ENCODE results near the gene MAD1L1. TPM values are rescaled to one million over a fixed set of nuclear protein-coding genes. Genes with fewer than 3 reads are reported as not detected.

Gene MAD1L1
- total and polyA plus RNA-seq, 2 of the 4 experiments (the other 2 are of a cell fraction), result 29.0 to 40.9 TPM

- POLR2A ChIA-PET (ENCODE audit: unreplicated experiment), result no interaction called here
Measured at GRCh38 chr7:2141651-2142050, 91.1 kb downstream of the MAD1L1 start.

More at GRCh38 chr7:2141651-2142050, 91.1 kb downstream of the MAD1L1 start:
- Histone ChIP-seq H3K27ac (ENCODE audit: insufficient read depth, low read length) (no peak overlapping the region), H4K20me1 (ENCODE audit: insufficient read depth, low read length) (peaks cover 13% of the 10 kb centered on the region), H3K79me1 (ENCODE audit: low read depth in 1 of 2, low read length in 2 of 2) (no peaks in the 10 kb centered on the region; a peak in 1 of 4 replicates), H3K4me1 (ENCODE audit: control insufficient read depth, insufficient read depth, low read length) (no peaks in the 10 kb centered on the region), H3K9me1 (ENCODE audit: insufficient read depth, low read length) (0 out of 2 replicates have a peak, but pooled peaks cover 4% of the 10 kb centered on the region), H4K8ac (ENCODE audit: low read depth in 2 of 2, low read length in 2 of 2) (no peak overlapping the region), H2AFZ (replicated peaks; ENCODE audit: low read length, poor library complexity) (no peak overlapping the region), H2BK120ac (ENCODE audit: low read depth, low read length) (no peak overlapping the region), H2BK20ac (ENCODE audit: low read depth, low read length) (no peak overlapping the region), H3K36me3 (ENCODE audit: control insufficient read depth, insufficient read depth, low read length) (peaks cover 17% of the 10 kb centered on the region), H3K18ac (ENCODE audit: low read depth, low read length) (no peak overlapping the region), H3K4me3 (ENCODE audit: insufficient read depth, low read depth, low read length) (no peak overlapping the region), H2BK15ac (ENCODE audit: low read depth, low read length) (no peak overlapping the region), H2BK5ac (ENCODE audit: low read depth, low read length, poor library complexity, severe bottlenecking) (no peak overlapping the region), H3K4ac (ENCODE audit: low read depth, low read length) (no peak overlapping the region), H4K91ac (ENCODE audit: insufficient read depth, low read depth, low read length) (no peak overlapping the region), H3K9ac (ENCODE audit: low read depth, low read length) (no peak overlapping the region), H4K5ac (ENCODE audit: low read depth, low read length) (no peak overlapping the region), H2AK9ac (replicated peaks; ENCODE audit: low read depth, low read length, poor library complexity) (no peak overlapping the region), H2AK5ac (ENCODE audit: low read depth, low read length) (no peak overlapping the region), H3K4me2 (ENCODE audit: low read depth, low read length) (no peak overlapping the region), H3K9me3 (ENCODE audit: control insufficient read depth, insufficient read depth, low read length) (no peaks in the 10 kb centered on the region), H3K23ac (ENCODE audit: low read depth, low read length) (no peak overlapping the region), H3K27me3 (ENCODE audit: control insufficient read depth, insufficient read depth, low read length) (no peaks in the 10 kb centered on the region), H3K14ac (replicated peaks; ENCODE audit: low read depth, low read length) (no peak overlapping the region), H3K56ac (ENCODE audit: extremely low read depth, insufficient read depth, low read length) (no peak overlapping the region)
- in situ Hi-C loops (cut with MboI; ENCODE audit: low sequenced_read_pairs) (no loop called here), dilution Hi-C loops (cut with HindIII; ENCODE audit: low sequenced_read_pairs, unreplicated experiment) (no loop called here), intact Hi-C loops (cut with micrococcal nuclease) (no loop called here)
- BruUV-seq (replicated peaks), result no TSS peak
- CTCF ChIA-PET, result no interaction called here
- ATAC-seq (ENCODE audit: low read depth), result no peak
- 100% methylated on average over 1 of the region's 14 CpGs; no CpG with 5 or more reads in 1 of the 2 experiments for WGBS, 2 experiments (ENCODE audit: extremely low coverage in 2 of 2, insufficient read length in 1 of 2)
- TF ChIP-seq RAD21 (IDR thresholded peaks at IDR 0.05; ENCODE audit: low read length) (no peak), RCOR1 (IDR thresholded peaks at IDR 0.05; ENCODE audit: insufficient replicate concordance, low read length) (no peak), FOS (IDR thresholded peaks at IDR 0.05; ENCODE audit: low read depth, low read length) (no peak), RFX5 (IDR thresholded peaks at IDR 0.05; ENCODE audit: low read depth, low read length) (no peak), MAFK (IDR thresholded peaks at IDR 0.05; ENCODE audit: low read depth, low read length) (no peak), SMC3 (IDR thresholded peaks at IDR 0.05; ENCODE audit: low read depth, low read length) (no peak), BHLHE40 (IDR thresholded peaks at IDR 0.05; ENCODE audit: low read depth, low read length) (no peak), POLR2A (IDR thresholded peaks at IDR 0.05; ENCODE audit: low read depth, low read length) (no peak), MXI1 (IDR thresholded peaks at IDR 0.05; ENCODE audit: borderline replicate concordance, low read depth, low read length) (no peak), CEBPB (IDR thresholded peaks at IDR 0.05; ENCODE audit: low read depth, low read length) (no peak), CHD1 (IDR thresholded peaks at IDR 0.05; ENCODE audit: low read depth, low read length) (no peak), USF2 (IDR thresholded peaks at IDR 0.05; ENCODE audit: low read depth, low read length) (no peak), MAZ (IDR thresholded peaks at IDR 0.05; ENCODE audit: borderline replicate concordance, low read depth, low read length) (no peak), NFE2L2 (IDR thresholded peaks at IDR 0.05; ENCODE audit: low read depth, low read length) (no peak)
- TF ChIP-seq, protein P1, sequence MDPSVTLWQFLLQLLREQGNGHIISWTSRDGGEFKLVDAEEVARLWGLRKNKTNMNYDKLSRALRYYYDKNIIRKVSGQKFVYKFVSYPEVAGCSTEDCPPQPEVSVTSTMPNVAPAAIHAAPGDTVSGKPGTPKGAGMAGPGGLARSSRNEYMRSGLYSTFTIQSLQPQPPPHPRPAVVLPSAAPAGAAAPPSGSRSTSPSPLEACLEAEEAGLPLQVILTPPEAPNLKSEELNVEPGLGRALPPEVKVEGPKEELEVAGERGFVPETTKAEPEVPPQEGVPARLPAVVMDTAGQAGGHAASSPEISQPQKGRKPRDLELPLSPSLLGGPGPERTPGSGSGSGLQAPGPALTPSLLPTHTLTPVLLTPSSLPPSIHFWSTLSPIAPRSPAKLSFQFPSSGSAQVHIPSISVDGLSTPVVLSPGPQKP (IDR thresholded peaks at IDR 0.05; ENCODE audit: borderline replicate concordance, low read depth, low read length), result no peak
- TF ChIP-seq, protein P2, sequence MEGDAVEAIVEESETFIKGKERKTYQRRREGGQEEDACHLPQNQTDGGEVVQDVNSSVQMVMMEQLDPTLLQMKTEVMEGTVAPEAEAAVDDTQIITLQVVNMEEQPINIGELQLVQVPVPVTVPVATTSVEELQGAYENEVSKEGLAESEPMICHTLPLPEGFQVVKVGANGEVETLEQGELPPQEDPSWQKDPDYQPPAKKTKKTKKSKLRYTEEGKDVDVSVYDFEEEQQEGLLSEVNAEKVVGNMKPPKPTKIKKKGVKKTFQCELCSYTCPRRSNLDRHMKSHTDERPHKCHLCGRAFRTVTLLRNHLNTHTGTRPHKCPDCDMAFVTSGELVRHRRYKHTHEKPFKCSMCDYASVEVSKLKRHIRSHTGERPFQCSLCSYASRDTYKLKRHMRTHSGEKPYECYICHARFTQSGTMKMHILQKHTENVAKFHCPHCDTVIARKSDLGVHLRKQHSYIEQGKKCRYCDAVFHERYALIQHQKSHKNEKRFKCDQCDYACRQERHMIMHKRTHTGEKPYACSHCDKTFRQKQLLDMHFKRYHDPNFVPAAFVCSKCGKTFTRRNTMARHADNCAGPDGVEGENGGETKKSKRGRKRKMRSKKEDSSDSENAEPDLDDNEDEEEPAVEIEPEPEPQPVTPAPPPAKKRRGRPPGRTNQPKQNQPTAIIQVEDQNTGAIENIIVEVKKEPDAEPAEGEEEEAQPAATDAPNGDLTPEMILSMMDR (conservative IDR thresholded peaks at IDR 0.05; ENCODE audit: low read depth, low read length), result no peak
- no peak for DNase-seq
